Upper lobe of left lung (tissue), 4 donors: ENCODE measurements around the gene ADCY5.

Source experiments
- EP300 ChIP-seq, 4 donors: sonication (generic); formaldehyde crosslinking; IDR thresholded peaks; one replicate each; pipeline ENCODE4 v1.5.1; 2017; ENCODE audit warnings: antibody characterized with exemption in 4 of 4, control low read depth in 2 of 4
- POLR2A ChIP-seq, 4 donors: fragments of 450-650 bp; IDR thresholded peaks; one replicate each; pipeline ENCODE4 v1.5.1; 2016 to 2017; ENCODE audit warnings: antibody characterized with exemption in 4 of 4, mild to moderate bottlenecking in 2 of 4
- POLR2AphosphoS5 ChIP-seq, 2 donors: sonication (generic); formaldehyde crosslinking; IDR thresholded peaks; one replicate each; pipeline ENCODE4 v1.5.1; 2017; ENCODE audit warnings: antibody characterized with exemption in 2 of 2
- TF ChIP-seq, protein P1 (sequence below), 6 experiments: fragments of 450-650 bp in 4 of 6; fragments of 200-600 bp in 2 of 6; sonication (generic) in 2 of 6; IDR thresholded peaks; one replicate each; pipeline ENCODE4 v1.5.1; 2016 to 2019; ENCODE audit warnings: antibody characterized with exemption in 6 of 6

DNA sequence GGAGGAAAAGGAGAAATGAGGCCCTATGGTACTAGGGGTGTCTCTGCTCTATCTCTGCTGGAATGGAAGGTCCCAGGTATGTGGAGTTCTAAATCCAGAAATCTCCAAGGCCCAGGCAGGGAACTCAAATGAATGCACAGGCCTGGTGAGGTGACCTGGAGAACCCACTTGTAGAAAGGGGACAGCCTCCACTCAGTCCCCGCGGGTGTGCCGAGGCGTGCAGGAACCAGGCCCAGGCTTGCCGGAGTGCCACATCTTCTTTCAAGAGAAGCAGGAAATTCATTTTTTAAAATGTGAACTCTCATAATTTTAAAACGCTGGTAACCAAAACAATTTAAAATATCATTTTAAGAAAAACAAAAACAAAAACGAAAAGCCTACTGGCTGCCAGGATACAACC, 32.2 kb upstream of the ADCY5 start:
- no peak for TF ChIP-seq POLR2AphosphoS5 (IDR thresholded peaks at IDR 0.05)
- TF ChIP-seq, protein P1, sequence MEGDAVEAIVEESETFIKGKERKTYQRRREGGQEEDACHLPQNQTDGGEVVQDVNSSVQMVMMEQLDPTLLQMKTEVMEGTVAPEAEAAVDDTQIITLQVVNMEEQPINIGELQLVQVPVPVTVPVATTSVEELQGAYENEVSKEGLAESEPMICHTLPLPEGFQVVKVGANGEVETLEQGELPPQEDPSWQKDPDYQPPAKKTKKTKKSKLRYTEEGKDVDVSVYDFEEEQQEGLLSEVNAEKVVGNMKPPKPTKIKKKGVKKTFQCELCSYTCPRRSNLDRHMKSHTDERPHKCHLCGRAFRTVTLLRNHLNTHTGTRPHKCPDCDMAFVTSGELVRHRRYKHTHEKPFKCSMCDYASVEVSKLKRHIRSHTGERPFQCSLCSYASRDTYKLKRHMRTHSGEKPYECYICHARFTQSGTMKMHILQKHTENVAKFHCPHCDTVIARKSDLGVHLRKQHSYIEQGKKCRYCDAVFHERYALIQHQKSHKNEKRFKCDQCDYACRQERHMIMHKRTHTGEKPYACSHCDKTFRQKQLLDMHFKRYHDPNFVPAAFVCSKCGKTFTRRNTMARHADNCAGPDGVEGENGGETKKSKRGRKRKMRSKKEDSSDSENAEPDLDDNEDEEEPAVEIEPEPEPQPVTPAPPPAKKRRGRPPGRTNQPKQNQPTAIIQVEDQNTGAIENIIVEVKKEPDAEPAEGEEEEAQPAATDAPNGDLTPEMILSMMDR (IDR thresholded peaks at IDR 0.05) = no peak
- no peak for TF ChIP-seq EP300 (IDR thresholded peaks at IDR 0.05)
- TF ChIP-seq POLR2A (IDR thresholded peaks at IDR 0.05) = no peak
